ENCODE data around the gene TMC5.
A peak's percentile ranks its signal among the peaks of the same experiment; 100 is the strongest.

GRCh38 chr16:19521471-19522396 lies 104.1 kb downstream of the TMC5 start, which contains the start of gene GDE1:
- peak in 3 of 6 experiments; percentile 29 to 31 (median 30) for TF ChIP-seq CTCF (IDR thresholded peaks at IDR 0.05)
- TF ChIP-seq POLR2A (IDR thresholded peaks at IDR 0.05): peak in 1 of 2 donors; percentile 96

Measured in thyroid gland (tissue), 4 donors.